Measurements from ENCODE around the gene C4orf50.

The C4orf50 gene

GRCh38 chr4:6017030-6017429 is 1.2 kb downstream of the C4orf50 start:
- ChIA-PET POLR2A (no interaction called here), CTCF (interaction anchor here (2.4 kb wide), 1 partner anchor 18 kb away, joined by 13 read pairs; no protein-coding TSS in a partner anchor)
- TF ChIP-seq, protein P1, sequence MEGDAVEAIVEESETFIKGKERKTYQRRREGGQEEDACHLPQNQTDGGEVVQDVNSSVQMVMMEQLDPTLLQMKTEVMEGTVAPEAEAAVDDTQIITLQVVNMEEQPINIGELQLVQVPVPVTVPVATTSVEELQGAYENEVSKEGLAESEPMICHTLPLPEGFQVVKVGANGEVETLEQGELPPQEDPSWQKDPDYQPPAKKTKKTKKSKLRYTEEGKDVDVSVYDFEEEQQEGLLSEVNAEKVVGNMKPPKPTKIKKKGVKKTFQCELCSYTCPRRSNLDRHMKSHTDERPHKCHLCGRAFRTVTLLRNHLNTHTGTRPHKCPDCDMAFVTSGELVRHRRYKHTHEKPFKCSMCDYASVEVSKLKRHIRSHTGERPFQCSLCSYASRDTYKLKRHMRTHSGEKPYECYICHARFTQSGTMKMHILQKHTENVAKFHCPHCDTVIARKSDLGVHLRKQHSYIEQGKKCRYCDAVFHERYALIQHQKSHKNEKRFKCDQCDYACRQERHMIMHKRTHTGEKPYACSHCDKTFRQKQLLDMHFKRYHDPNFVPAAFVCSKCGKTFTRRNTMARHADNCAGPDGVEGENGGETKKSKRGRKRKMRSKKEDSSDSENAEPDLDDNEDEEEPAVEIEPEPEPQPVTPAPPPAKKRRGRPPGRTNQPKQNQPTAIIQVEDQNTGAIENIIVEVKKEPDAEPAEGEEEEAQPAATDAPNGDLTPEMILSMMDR (IDR thresholded peaks at IDR 0.05; ENCODE audit: insufficient read depth, low read length, missing control alignments), result no peak
- no peak for DNase-seq (ENCODE audit: low read depth, low spot score)
- H3K4me3 ChIP-seq (ENCODE audit: low read depth, low read length), result no peak overlapping the region

- H3K4me3 ChIP-seq (ENCODE audit: low read depth, low read length), result no peak overlapping the region
- no peak for DNase-seq (ENCODE audit: low read depth, low spot score)
- POLR2A ChIA-PET, result no interaction called here
- TF ChIP-seq, protein P1 (IDR thresholded peaks at IDR 0.05; ENCODE audit: insufficient read depth, low read length, missing control alignments), result no peak
- CTCF ChIA-PET, result interaction anchor here (0.9 kb wide), 1 partner anchor 15 kb away, joined by 4 read pairs; no protein-coding TSS in a partner anchor
These were observed 4.7 kb downstream of the C4orf50 start for GRCh38 chr4:6013564-6013963.

DNA sequence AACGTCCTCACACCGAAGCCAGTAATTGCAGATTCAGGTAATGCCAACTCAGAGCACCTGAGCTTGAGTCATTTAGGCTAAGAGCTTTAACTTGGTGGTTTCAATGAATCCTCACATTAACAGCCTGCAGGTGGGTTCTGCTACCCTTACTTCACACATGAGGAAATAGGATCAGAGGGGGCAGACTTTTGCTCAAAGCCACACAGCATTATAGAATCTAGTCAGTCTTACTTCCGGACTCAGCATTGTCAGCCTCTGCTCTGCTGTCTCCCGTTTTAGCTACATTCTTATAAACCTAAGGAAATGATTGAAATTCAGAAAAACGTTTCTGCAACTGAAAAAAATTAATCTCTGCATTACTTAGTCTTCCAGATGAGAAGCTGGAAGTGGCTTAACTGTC is 6.0 kb downstream of the C4orf50 start:
- POLR2A ChIA-PET, result no interaction called here

GRCh38 chr4:6011686-6012085 is 6.5 kb downstream of the C4orf50 start:
- no peak for DNase-seq (ENCODE audit: low read depth, low spot score)
- H3K4me3 ChIP-seq (ENCODE audit: low read depth, low read length), result no peak overlapping the region
- ChIA-PET CTCF (interaction anchor here (1.4 to 2.4 kb wide), 3 partner anchors 8 to 13 kb away, joined by 5 to 7 read pairs (median 5); no protein-coding TSS in a partner anchor), POLR2A (no interaction called here)
- TF ChIP-seq, protein P1 (IDR thresholded peaks at IDR 0.05; ENCODE audit: insufficient read depth, low read length, missing control alignments), result no peak

More for the DNA sequence above, 6.0 kb downstream of the C4orf50 start:
- CTCF ChIA-PET, result interaction anchor here (1.4 to 2.4 kb wide), 3 partner anchors 8 to 14 kb away, joined by 5 to 7 read pairs (median 5); no protein-coding TSS in a partner anchor
- H3K4me3 ChIP-seq (ENCODE audit: low read depth, low read length), result no peak overlapping the region
- no peak for DNase-seq (ENCODE audit: low read depth, low spot score)
- TF ChIP-seq, protein P1 (IDR thresholded peaks at IDR 0.05; ENCODE audit: insufficient read depth, low read length, missing control alignments), result no peak

- DNase-seq (ENCODE audit: low read depth, low spot score), result no peak
- POLR2A ChIA-PET, result no interaction called here
- CTCF ChIA-PET, result interaction anchor here (1.4 to 2.4 kb wide), 3 partner anchors 9 to 13 kb away, joined by 5 to 7 read pairs (median 5); no protein-coding TSS in a partner anchor
- no peak overlapping the region for H3K4me3 ChIP-seq (ENCODE audit: low read depth, low read length)
- TF ChIP-seq, protein P1 (IDR thresholded peaks at IDR 0.05; ENCODE audit: insufficient read depth, low read length, missing control alignments), result no peak
These were observed 7.0 kb downstream of the C4orf50 start for GRCh38 chr4:6011271-6011671.

DNA sequence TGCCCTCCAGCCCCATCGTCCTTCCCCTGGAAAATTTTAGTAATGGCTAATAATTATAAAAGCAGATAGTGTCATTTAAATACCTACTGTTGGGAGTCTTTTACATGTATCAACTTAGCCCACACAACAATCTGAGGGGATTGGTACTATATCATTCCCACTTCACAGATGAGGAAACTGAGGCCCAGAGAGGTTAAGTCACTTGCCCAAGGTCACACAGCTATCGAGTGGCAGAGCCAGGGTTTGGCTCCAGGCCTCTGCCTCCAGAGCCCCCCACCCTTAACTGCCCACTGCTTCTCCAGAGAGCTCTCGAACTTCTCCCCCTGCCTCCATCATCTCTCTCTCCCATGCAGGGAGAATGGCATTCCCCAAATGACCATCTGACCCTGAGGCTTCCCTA is 7.4 kb downstream of the C4orf50 start:
- H3K4me3 ChIP-seq (ENCODE audit: low read depth, low read length), result no peak overlapping the region
- ChIA-PET POLR2A (no interaction called here), CTCF (interaction anchor here (1.4 to 2.4 kb wide), 3 partner anchors 9 to 12 kb away, joined by 5 to 7 read pairs (median 5); no protein-coding TSS in a partner anchor)
- TF ChIP-seq, protein P1 (IDR thresholded peaks at IDR 0.05; ENCODE audit: insufficient read depth, low read length, missing control alignments), result no peak
- no peak for DNase-seq (ENCODE audit: low read depth, low spot score)

Measured in AG04449 (cell line).